Upper lobe of left lung (tissue), 4 donors: ENCODE measurements around the gene MYL7.

Source experiments
- EP300 ChIP-seq, 4 donors: sonication (generic); formaldehyde crosslinking; IDR thresholded peaks; one replicate each; pipeline ENCODE4 v1.5.1; 2017; ENCODE audit warnings: antibody characterized with exemption in 4 of 4, control low read depth in 2 of 4
- POLR2A ChIP-seq, 4 donors: fragments of 450-650 bp; IDR thresholded peaks; one replicate each; pipeline ENCODE4 v1.5.1; 2016 to 2017; ENCODE audit warnings: antibody characterized with exemption in 4 of 4, mild to moderate bottlenecking in 2 of 4

DNA sequence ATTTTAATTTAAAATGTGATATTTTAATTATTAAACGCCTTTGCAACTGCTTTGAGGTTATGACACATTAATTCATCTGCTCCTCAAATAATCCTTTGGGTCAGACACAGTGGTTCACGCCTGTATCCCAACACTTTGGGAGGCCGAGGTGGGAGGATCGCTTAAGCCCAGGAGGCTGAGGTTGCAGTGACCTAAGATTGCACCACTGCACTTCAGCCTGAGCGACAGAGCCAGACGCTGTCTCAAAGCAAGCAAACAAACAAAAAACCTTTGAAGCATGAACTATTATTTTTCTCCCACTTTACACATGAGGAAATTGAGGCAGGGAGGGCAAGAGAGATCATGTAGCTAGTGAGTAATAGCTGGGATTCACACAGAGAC lies 16.3 kb downstream of the MYL7 start:
- TF ChIP-seq EP300 (IDR thresholded peaks at IDR 0.05) (no peak), POLR2A (IDR thresholded peaks at IDR 0.05) (no peak)
